SK-N-MC (cell line): ENCODE results near the gene AVL9.
"Not testable (repeated sequence)": the region's sequence is repeated elsewhere in the genome, so short reads cannot be mapped to it uniquely, and the experiment has no call there.

Source experiments
- DNase-seq: peaks from one replicate; pipeline ENCODE4 v3.0.0-alpha.2; 2011; ENCODE audit warnings: low read depth, low spot score
- H3K27ac ChIP-seq: fragments of 200-600 bp; sonication (generic); 2 replicates; pipeline ENCODE4 v1.5.1; 2016; ENCODE audit warnings: mixed run types
- H3K36me3 ChIP-seq: fragments of 200-600 bp; sonication (generic); 2 replicates; pipeline ENCODE4 v1.6.1; 2017; ENCODE audit warnings: antibody characterized with exemption, low read length, mixed read lengths; ENCODE audit not compliant: insufficient read depth
- H3K4me3 ChIP-seq: fragments of 200-600 bp; sonication (generic); 2 replicates; pipeline ENCODE4 v1.5.1; 2016
- H3K9ac ChIP-seq: fragments of 200-600 bp; sonication (generic); 2 replicates; pipeline ENCODE4 v1.8.0; 2017; ENCODE audit warnings: mixed run types, mixed read lengths; ENCODE audit not compliant: insufficient read length
- H3K9me3 ChIP-seq: fragments of 200-600 bp; sonication (generic); 2 replicates; pipeline ENCODE4 v1.6.1; 2017; ENCODE audit warnings: low read depth, mild to moderate bottlenecking, antibody characterized with exemption, low read length, moderate library complexity, mixed read lengths
- EZH2 ChIP-seq: fragments of 200-600 bp; sonication (generic); IDR thresholded peaks from one replicate; pipeline ENCODE4 v1.6.1; 2017; ENCODE audit warnings: antibody characterized with exemption
- FOXP2 ChIP-seq: optimal IDR thresholded peaks from 2 replicates; pipeline ENCODE3; 2011; ENCODE audit warnings: mild to moderate bottlenecking, moderate library complexity; ENCODE audit not compliant: insufficient read depth; ENCODE audit errors: extremely low read length, control extremely low read depth
- POLR2AphosphoS5 ChIP-seq: IDR thresholded peaks from 2 replicates; pipeline ENCODE4 v1.6.1; 2012; ENCODE audit warnings: mild to moderate bottlenecking, low read depth, low read length, borderline replicate concordance

AVL9 gene

DNA sequence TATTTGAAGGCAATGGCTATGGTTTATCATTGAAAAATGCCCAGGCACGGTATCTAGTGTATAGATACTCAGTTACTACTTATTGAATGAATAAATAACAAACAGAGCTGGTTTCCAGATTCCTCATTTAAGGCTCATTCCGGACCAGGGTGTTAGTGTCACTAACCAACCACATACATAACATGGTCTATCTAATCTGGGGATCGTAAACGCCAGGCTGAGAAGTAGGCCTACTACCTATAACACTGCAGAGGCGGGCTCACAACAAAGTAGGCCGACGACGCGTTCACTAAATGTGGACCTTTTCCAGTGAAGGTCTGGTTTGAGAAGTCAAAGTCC lies 5.5 kb upstream of the AVL9 start:
- TF ChIP-seq FOXP2 (no peak), EZH2 (no peak), POLR2AphosphoS5 (no peak)
- no peak for DNase-seq
- Histone ChIP-seq H3K27ac (peak overlapping the region; percentile 48), H3K9me3 (no peaks in the 10 kb centered on the region), H3K9ac (peak overlapping the region; percentile 89), H3K36me3 (peaks cover 30% of the 10 kb centered on the region), H3K4me3 (peak overlapping the region; percentile 93)

DNA sequence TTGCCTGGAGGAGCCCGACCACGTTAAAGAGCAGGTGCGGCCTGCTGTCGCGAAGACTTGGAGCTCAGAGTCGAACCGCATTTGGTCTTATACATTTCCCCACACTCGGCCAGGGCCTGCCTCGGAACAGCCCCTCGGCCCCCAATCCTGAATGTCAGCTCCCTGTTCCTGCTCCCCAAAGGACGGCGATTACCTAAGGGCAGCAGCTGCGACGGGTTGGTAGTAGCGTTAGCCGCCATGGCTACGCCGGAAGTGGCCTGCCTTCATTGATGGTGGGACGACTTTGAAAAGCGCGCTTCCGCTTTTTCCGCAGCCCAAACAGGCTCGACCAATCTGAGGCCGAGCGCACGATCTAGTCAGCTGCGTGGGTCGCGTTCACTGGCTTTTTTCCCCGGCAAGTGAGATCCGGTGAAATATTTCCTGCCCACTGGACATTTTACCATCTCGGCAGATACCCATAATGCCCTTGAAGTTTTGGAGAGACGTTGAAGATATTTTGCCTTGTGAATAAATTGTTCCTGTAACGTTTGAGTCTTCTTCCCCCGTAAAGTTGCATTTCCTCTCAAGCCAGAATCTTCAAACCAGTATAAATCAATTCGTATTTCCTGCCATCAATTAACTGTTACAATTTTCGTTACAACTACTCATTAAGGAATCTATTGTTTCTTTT lies 5.0 kb upstream of the AVL9 start, which contains the start of gene LSM5:
LSM5 (minus strand) TSS at position 254 of the 670 bp plus-strand sequence; CDS start at position 239, 15 bp downstream.
- Histone ChIP-seq H3K9ac (peak within 1 kb of the TSS; percentile 89), H3K4me3 (peak within 1 kb of the TSS; percentile 93), H3K36me3 (peaks cover 30% of the 10 kb centered on the region), H3K9me3 (no peaks in the 10 kb centered on the region), H3K27ac (peak within 1 kb of the TSS; percentile 85)
- TF ChIP-seq EZH2 (no peak), POLR2AphosphoS5 (peak; percentile 90)
- DNase-seq, result peak; percentile 81

DNA sequence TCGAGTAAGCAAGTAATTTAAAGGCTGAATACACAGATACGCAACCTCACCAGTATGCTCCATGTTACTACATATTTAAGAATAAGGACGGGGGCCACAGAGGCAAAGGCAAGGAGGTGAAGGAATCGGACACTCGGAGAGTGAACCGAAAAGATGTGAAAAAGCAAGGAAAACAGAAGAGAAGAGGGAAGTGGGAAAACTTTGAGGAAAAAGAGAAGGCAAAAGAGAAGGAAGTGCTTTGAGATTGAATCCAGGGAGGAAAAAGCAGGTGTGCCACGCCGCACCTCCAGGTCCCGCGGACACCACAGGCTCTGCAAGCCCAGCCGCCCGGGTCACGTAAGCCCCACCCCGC lies 367 bp upstream of the AVL9 start:
- Histone ChIP-seq H3K4me3 (peak overlapping the region; percentile 96), H3K36me3 (peaks cover 12% of the 10 kb centered on the region; the same call in 1 of the 2 replicates), H3K9ac (peak overlapping the region; percentile 69), H3K27ac (no peak overlapping the region), H3K9me3 (no peaks in the 10 kb centered on the region)
- TF ChIP-seq EZH2, result no peak
- no peak; the same call in 1 of the 2 replicates for TF ChIP-seq POLR2AphosphoS5
- TF ChIP-seq FOXP2, result no peak
- DNase-seq, result no peak

- no peak for DNase-seq
- peaks cover 12% of the 10 kb centered on the region; the same call in 1 of the 2 replicates for H3K36me3 ChIP-seq
- no peaks in the 10 kb centered on the region for H3K9me3 ChIP-seq
- peak overlapping the region; percentile 74; the same call in 1 of the 2 replicates for H3K27ac ChIP-seq
- H3K4me3 ChIP-seq, result peak overlapping the region; percentile 96
- TF ChIP-seq EZH2 (no peak), FOXP2 (no peak), POLR2AphosphoS5 (no peak)
- peak overlapping the region; percentile 88 for H3K9ac ChIP-seq
Measured at GRCh38 chr7:32496052-32496813, 944 bp downstream of the AVL9 start.

DNA sequence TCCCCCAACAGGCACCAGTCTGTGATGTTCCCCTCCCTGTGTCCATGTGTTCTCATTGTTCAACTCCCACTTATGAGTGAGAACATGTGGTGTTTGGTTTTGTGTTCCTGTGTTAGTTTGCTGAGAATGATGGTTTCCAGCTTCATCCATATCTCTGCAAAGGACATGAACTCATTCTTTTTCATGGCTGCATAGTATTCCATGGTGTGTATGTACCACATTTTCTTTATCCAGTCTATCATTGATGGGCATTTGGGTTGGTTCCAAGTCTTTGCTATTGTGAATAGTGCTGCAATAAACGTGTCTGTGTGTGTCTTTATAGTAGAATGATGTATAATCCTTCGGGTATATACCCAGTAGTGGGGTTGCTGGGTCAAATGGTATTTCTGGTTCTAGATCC lies 4.5 kb downstream of the AVL9 start:
- H3K4me3 ChIP-seq, H3K9me3 ChIP-seq, H3K27ac ChIP-seq, DNase-seq, H3K9ac ChIP-seq: not testable (repeated sequence)
- H3K36me3 ChIP-seq, result peaks cover 15% of the 10 kb centered on the region; the same call in 1 of the 2 replicates

- H3K36me3 ChIP-seq, result peaks cover 15% of the 10 kb centered on the region; the same call in 1 of the 2 replicates
- not testable (repeated sequence) for H3K4me3 ChIP-seq, H3K27ac ChIP-seq, H3K9me3 ChIP-seq, H3K9ac ChIP-seq, DNase-seq
Measured at GRCh38 chr7:32500216-32500615, 4.9 kb downstream of the AVL9 start.

GRCh38 chr7:32500922-32501341 lies 5.6 kb downstream of the AVL9 start:
- Histone ChIP-seq H3K9ac (no peak overlapping the region), H3K27ac (no peak overlapping the region)
- DNase-seq, result no peak

GRCh38 chr7:32501522-32501921 lies 6.2 kb downstream of the AVL9 start:
- H3K27ac ChIP-seq, result no peak overlapping the region
- no peak for DNase-seq
- TF ChIP-seq POLR2AphosphoS5 (no peak), FOXP2 (no peak), EZH2 (no peak)

More at GRCh38 chr7:32500922-32501341, 5.6 kb downstream of the AVL9 start:
- Histone ChIP-seq H3K9me3 (no peaks in the 10 kb centered on the region), H3K4me3 (no peak overlapping the region), H3K36me3 (peaks cover 15% of the 10 kb centered on the region; the same call in 1 of the 2 replicates)
- no peak for TF ChIP-seq FOXP2
- no peak for TF ChIP-seq EZH2
- TF ChIP-seq POLR2AphosphoS5, result no peak

GRCh38 chr7:32502728-32503127 lies 7.4 kb downstream of the AVL9 start:
- Histone ChIP-seq H3K9me3 (no peaks in the 10 kb centered on the region), H3K4me3 (no peak overlapping the region), H3K27ac (no peak overlapping the region), H3K36me3 (peaks cover 12% of the 10 kb centered on the region; the same call in 1 of the 2 replicates), H3K9ac (no peak overlapping the region)
- TF ChIP-seq EZH2, result no peak
- TF ChIP-seq FOXP2, result no peak
- no peak for TF ChIP-seq POLR2AphosphoS5
- DNase-seq, result no peak

More at GRCh38 chr7:32501522-32501921, 6.2 kb downstream of the AVL9 start:
- Histone ChIP-seq H3K4me3 (no peak overlapping the region), H3K9ac (no peak overlapping the region), H3K9me3 (no peaks in the 10 kb centered on the region), H3K36me3 (peaks cover 15% of the 10 kb centered on the region; the same call in 1 of the 2 replicates)
